Measurements from ENCODE around the gene SMIM31. TPM values are rescaled to one million over a fixed set of nuclear protein-coding genes. Genes with fewer than 3 reads are reported as not detected.

SMIM31 gene
- total RNA-seq, 3 donors from 2014 or later, result not detected

DNA sequence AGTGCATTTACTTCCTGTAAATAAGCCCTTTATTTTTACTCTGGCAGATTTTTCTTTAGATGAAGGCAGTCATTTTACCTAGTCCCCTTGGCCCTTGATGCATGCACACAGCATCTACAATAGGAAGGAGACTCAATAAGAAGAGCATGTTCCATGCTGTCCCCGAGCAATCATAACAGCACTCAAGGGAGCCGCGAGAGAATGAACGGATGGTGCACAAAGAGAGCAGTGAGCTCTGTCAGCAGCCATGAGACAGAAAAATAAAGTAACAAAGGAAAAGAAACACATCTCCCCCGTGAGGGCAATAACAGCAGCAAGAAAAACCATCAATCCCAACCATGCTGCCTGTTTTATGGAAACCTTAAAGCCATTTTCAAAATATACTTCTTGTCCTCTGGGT, 11.9 kb downstream of the SMIM31 start:
- H3K36me3 Mint-ChIP-seq (ENCODE audit: insufficient read depth), result no peaks in the 10 kb centered on the region
- no peak for ATAC-seq
- H3K9me3 Mint-ChIP-seq, result no peaks in the 10 kb centered on the region
- no peaks in the 10 kb centered on the region for H3K4me1 Mint-ChIP-seq (ENCODE audit: low read depth)
- DNase-seq, result no peak
- H3K27me3 Mint-ChIP-seq (ENCODE audit: low read depth), result peaks cover 19% of the 10 kb centered on the region
- H3K4me3 Mint-ChIP-seq, result no peak overlapping the region

DNA sequence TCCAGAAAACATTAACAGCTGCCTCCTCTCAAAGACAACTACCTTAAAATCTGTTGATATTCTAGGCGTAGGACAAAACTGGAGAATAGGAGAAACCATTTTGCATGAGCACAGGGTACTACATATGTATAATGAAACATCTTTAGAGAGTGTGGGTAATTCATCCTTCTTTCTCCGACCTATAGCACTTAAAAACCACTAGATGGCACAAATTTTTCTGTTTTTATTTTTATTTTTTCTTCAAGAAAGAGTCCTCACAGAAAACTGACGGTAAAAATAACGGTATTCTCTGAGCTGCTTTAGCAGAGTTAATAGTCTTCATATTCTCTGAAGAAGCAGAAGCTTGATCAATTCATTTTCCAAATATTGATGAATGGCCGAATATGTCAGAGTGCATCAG, 14.6 kb downstream of the SMIM31 start:
- no peaks in the 10 kb centered on the region for H3K4me1 Mint-ChIP-seq (ENCODE audit: low read depth)
- DNase-seq, result no peak
- H3K27me3 Mint-ChIP-seq (ENCODE audit: low read depth), result peaks cover 16% of the 10 kb centered on the region
- no peaks in the 10 kb centered on the region for H3K9me3 Mint-ChIP-seq
- no peak overlapping the region for H3K4me3 Mint-ChIP-seq
- no peaks in the 10 kb centered on the region for H3K36me3 Mint-ChIP-seq (ENCODE audit: insufficient read depth)
- no peak for ATAC-seq

DNA sequence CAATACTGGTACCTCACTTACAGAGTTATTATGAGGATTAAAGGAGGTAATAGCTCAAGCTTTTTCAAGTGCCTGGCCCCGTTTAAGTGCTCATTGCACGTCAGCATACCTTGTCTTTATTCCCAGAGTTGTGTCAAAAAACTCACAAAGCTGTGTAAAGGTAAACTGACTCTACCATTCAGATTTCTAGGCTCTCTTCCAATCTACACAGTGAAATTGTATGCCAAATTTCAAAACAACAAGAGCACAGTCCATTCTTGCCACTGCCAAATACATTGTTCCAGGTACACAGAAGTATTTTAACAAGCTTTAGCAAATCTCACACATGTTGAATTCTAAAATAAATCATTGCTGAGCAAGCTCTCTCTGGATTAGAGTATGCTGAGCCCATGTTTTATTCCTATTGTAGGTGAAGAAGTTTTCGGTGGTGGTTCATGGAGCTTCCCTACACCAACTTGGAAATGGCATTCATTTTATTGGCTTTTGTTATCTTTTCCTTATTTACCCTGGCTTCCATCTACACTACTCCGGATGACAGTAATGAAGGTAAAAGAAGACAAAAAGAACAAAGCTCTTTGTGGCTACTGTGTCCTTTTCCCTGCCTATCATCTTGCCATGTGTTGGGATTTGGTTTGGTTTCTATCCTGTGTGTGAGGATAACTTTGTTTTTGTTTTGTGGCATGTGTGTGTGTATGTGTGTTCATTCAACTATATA, 16.2 kb downstream of the SMIM31 start:
- Mint-ChIP-seq H3K36me3 (ENCODE audit: insufficient read depth) (no peaks in the 10 kb centered on the region), H3K9me3 (no peaks in the 10 kb centered on the region), H3K4me1 (ENCODE audit: low read depth) (no peaks in the 10 kb centered on the region), H3K4me3 (no peak overlapping the region), H3K27me3 (ENCODE audit: low read depth) (peaks cover 9% of the 10 kb centered on the region)
- ATAC-seq, result no peak
- no peak for DNase-seq

DNA sequence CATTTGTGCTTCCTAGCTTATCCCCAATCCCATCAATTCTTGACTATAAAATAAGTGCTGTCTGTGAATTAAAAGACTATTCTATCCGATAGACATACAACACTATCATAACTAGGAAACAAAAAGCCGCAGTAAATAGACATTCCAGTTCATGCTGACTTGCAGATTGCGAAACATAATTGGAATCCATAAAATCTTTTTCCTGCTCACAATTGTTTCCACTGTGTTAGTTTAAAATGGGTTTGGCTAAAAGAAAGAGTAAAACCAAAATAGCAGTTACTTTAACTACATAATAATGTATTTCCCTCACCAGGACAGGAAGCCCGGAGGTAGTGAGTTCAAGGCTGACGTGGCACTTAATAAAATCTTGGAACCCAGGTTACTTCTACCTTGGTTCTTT, 17.2 kb downstream of the SMIM31 start:
- H3K4me3 Mint-ChIP-seq, result no peak overlapping the region
- H3K9me3 Mint-ChIP-seq, result no peaks in the 10 kb centered on the region
- H3K4me1 Mint-ChIP-seq (ENCODE audit: low read depth), result no peaks in the 10 kb centered on the region
- DNase-seq (no peak), ATAC-seq (no peak)
- peaks cover 7% of the 10 kb centered on the region for H3K27me3 Mint-ChIP-seq (ENCODE audit: low read depth)
- H3K36me3 Mint-ChIP-seq (ENCODE audit: insufficient read depth), result no peaks in the 10 kb centered on the region

DNA sequence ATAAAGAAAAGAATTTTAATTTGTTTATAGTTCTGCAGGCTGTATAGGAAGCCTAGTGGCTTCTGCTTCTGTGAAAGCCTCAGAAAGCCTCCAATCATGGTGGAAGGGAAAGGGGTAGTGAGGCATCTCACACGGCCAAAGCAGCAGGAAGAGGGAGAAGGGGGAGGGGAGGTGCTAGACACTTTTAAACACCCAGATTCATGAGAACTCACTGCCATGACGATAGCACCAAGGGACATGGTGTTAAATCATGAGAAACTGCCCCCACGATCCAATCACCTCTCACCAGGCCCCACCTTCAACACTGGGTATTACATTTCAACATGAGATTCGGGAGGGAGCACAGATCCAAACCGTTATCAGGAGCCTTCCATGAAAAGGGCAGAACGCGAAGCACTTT, 18.1 kb downstream of the SMIM31 start:
- DNase-seq, result no peak
- no peak overlapping the region for H3K4me3 Mint-ChIP-seq
- no peaks in the 10 kb centered on the region for H3K36me3 Mint-ChIP-seq (ENCODE audit: insufficient read depth)
- no peaks in the 10 kb centered on the region for H3K4me1 Mint-ChIP-seq (ENCODE audit: low read depth)
- ATAC-seq, result no peak
- peaks cover 3% of the 10 kb centered on the region for H3K27me3 Mint-ChIP-seq (ENCODE audit: low read depth)
- H3K9me3 Mint-ChIP-seq, result no peaks in the 10 kb centered on the region

DNA sequence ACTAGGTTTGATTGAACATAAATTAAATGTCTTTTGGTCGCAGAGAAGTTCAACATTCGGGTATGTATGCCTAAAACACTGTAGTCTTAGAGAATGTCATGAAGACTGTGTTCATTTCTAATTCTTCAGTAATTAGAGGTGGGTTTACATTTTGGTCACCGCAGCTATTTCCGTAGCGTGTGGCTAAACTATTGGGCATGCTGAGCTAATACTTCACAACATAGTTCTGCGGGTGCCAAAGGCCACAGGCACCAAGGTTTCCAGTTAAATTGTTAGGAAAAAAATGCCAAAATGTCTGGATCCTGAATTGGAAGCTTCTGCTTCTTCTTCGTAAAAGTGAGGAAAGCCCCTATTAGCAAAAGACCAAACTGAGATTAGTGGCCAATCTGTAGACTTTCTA, 25.1 kb downstream of the SMIM31 start:
- Mint-ChIP-seq H3K36me3 (ENCODE audit: insufficient read depth) (no peaks in the 10 kb centered on the region), H3K4me3 (no peak overlapping the region), H3K27me3 (ENCODE audit: low read depth) (no peaks in the 10 kb centered on the region), H3K4me1 (ENCODE audit: low read depth) (no peaks in the 10 kb centered on the region), H3K9me3 (no peaks in the 10 kb centered on the region)
- ATAC-seq, result no peak
- DNase-seq, result no peak

DNA sequence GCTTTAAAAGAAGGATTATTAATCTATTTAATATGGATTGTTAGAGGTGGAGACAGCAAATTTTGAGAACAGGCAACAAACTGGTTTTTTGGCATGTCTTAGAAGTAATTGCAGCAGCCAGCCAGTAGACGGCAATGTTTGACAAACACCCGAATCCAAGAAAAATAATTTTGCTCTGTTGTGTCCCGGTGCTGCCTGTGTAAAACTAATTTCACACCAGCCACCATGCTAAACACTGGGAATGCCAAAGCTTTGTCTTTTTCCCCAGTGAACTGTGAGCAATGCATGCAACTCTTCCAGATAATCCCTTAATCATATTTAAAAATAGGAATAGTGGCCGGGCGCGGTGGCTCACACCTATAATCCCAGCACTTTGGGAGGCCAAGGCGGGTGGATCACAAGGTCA, 25.9 kb downstream of the SMIM31 start:
- no peaks in the 10 kb centered on the region for H3K36me3 Mint-ChIP-seq (ENCODE audit: insufficient read depth)
- DNase-seq (no peak), ATAC-seq (no peak)
- H3K4me3 Mint-ChIP-seq, result no peak overlapping the region
- no peaks in the 10 kb centered on the region for H3K27me3 Mint-ChIP-seq (ENCODE audit: low read depth)
- no peaks in the 10 kb centered on the region for H3K9me3 Mint-ChIP-seq
- H3K4me1 Mint-ChIP-seq (ENCODE audit: low read depth), result no peaks in the 10 kb centered on the region

DNA sequence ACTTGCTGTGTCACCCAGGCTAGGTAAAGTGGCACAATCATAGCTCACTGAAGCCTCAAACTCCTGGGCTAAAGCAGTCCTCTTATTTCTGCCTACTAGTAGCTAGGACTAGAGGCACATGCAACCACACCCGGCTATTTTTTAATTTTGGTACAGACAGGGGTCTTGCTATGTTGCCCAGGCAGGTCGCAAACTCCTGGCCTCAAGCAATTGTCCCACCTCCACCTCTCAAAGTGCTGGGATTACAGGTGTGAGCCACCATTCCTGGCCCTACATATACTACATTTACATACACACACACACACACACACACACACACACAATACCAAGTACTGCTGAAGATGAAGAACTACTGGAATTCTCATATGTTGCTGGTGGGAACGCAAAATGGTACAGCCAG, 26.9 kb downstream of the SMIM31 start:
- no peak overlapping the region for H3K4me3 Mint-ChIP-seq
- no peaks in the 10 kb centered on the region for H3K36me3 Mint-ChIP-seq (ENCODE audit: insufficient read depth)
- no peaks in the 10 kb centered on the region for H3K9me3 Mint-ChIP-seq
- ATAC-seq, result no peak
- no peaks in the 10 kb centered on the region for H3K27me3 Mint-ChIP-seq (ENCODE audit: low read depth)
- no peaks in the 10 kb centered on the region for H3K4me1 Mint-ChIP-seq (ENCODE audit: low read depth)
- no peak for DNase-seq

DNA sequence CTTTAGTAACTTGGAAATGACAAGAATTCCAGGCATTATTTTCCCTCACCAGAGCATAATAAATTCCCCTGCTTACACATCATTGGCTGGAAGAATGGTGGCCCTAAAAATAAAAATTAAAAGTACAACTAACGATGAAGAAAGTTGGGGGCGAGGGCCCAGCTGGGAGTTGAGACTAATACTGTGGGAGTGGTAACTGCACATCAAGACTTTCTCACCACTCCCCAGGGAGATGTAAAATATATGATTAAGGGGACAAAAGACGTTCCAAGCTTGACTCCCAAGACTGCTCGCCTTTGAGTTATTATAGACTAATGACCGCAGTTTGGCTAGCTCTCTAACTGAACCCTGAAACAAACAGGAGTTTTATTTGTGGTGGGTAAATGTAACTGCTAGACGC, 30.0 kb downstream of the SMIM31 start:
- Mint-ChIP-seq H3K9me3 (no peaks in the 10 kb centered on the region), H3K36me3 (ENCODE audit: insufficient read depth) (no peaks in the 10 kb centered on the region), H3K4me3 (no peak overlapping the region), H3K27me3 (ENCODE audit: low read depth) (no peaks in the 10 kb centered on the region), H3K4me1 (ENCODE audit: low read depth) (no peaks in the 10 kb centered on the region)
- no peak for DNase-seq
- no peak for ATAC-seq

DNA sequence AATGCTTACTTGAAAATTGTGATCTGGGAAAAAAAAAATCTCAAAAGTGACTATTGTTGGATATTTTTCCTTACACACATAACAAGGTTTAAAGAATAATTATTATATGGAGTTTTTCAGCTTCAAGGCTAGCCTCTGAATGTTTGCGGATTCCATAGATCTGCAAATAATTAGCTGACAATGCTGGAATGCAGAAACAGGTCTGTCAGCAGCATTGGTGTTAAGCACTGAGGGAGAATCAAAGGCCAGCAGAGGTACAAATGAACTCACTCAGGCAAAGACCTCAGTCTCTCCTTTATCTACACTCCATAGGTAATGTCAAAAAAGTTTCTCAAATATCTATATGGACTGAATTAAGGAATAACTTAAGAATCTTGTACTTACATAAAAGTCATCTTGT, 35.1 kb downstream of the SMIM31 start:
- ATAC-seq, result no peak
- H3K9me3 Mint-ChIP-seq, result no peaks in the 10 kb centered on the region
- no peak for DNase-seq
- no peaks in the 10 kb centered on the region for H3K4me1 Mint-ChIP-seq (ENCODE audit: low read depth)
- no peaks in the 10 kb centered on the region for H3K27me3 Mint-ChIP-seq (ENCODE audit: low read depth)
- H3K36me3 Mint-ChIP-seq (ENCODE audit: insufficient read depth), result no peaks in the 10 kb centered on the region
- no peak overlapping the region for H3K4me3 Mint-ChIP-seq

DNA sequence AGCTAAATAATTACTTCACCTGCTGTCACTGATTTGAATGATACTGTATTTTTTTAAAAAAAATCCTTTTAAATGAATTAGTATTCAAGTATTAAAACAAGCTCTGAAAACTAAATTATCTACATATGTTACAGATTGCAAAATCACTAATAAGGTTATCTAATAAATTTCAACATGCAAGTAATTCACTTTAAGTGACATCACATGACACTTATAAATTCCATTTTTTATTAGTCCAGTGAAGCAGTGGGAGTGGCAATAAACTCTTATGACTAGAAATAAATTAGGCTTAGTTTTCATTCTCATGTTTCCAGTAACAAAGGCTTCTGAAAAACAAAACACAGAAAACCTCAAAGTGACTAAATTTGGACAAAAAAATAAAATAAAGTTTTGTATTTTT, 36.3 kb downstream of the SMIM31 start:
- H3K4me1 Mint-ChIP-seq (ENCODE audit: low read depth), result no peaks in the 10 kb centered on the region
- H3K27me3 Mint-ChIP-seq (ENCODE audit: low read depth), result no peaks in the 10 kb centered on the region
- ATAC-seq (no peak), DNase-seq (no peak)
- H3K9me3 Mint-ChIP-seq, result no peaks in the 10 kb centered on the region
- no peak overlapping the region for H3K4me3 Mint-ChIP-seq
- H3K36me3 Mint-ChIP-seq (ENCODE audit: insufficient read depth), result no peaks in the 10 kb centered on the region

DNA sequence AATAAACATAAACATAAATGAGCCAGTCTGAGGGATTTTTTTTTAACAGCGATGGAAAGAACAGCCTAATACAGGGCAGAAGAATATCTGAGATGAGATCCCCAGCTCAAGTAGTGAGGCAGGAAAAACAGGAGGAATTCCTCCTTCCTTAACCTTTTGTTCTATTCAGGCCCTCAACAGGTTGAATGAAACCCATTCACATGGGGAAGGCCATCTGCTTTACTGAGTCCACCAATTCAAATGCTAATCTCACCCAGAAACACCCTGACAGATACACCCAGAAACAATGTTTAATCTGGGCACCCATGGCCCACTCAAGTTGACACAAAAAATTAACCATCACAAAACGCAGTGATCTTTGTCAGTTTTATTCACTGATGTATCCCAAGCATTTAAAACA, 45.5 kb downstream of the SMIM31 start:
- Mint-ChIP-seq H3K9me3 (no peaks in the 10 kb centered on the region), H3K4me1 (ENCODE audit: low read depth) (no peaks in the 10 kb centered on the region), H3K36me3 (ENCODE audit: insufficient read depth) (no peaks in the 10 kb centered on the region), H3K4me3 (no peak overlapping the region), H3K27me3 (ENCODE audit: low read depth) (no peaks in the 10 kb centered on the region)
- DNase-seq (no peak), ATAC-seq (no peak)

DNA sequence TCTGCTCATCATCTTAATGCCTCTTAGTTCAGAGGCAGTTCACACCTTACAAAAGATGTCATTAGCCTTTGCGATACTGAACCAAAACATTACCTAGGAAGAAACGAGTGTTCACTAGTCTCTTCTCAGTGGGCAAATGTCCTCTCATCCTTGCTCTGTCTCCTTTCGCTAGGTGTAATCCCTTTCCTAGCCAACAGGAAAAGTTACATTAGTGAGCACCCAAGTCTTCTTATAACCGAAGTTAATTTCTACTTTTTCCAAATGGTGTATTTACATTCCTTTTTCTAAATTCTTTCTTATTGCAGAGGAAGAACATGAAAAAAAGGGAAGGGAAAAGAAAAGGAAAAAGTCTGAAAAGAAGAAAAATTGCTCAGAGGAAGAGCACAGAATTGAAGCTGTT, 46.9 kb downstream of the SMIM31 start:
- no peaks in the 10 kb centered on the region for H3K36me3 Mint-ChIP-seq (ENCODE audit: insufficient read depth)
- H3K9me3 Mint-ChIP-seq, result no peaks in the 10 kb centered on the region
- H3K4me3 Mint-ChIP-seq, result no peak overlapping the region
- DNase-seq, result no peak
- no peak for ATAC-seq
- H3K4me1 Mint-ChIP-seq (ENCODE audit: low read depth), result no peaks in the 10 kb centered on the region
- H3K27me3 Mint-ChIP-seq (ENCODE audit: low read depth), result no peaks in the 10 kb centered on the region

DNA sequence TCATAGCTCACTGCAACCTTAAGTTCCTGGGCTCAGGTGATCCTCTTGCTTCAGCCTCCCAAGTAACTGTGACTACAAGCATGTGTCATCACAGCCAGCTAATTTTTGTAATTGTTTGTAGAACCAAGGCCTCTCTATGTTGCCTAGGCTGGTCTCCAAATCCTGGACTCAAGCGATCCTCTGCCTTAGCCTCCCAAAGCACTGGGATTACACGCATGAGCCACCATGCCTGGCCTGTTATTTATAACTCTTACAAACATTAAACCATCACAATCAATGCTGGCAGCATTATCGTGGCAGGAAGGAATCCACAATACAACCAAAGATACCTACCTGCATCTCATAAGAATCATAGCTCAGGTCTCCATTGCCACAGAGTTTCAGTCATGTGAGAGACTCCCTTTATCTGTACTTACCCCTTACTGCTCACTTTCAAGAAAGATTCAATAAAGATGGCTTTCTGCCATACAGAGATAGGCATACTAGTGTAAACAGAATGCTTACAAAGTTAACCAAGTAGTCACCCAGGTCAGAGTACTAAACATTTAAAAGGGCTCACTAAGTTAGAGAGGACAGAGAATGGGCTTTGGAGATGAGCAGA, 48.5 kb downstream of the SMIM31 start:
- no peak overlapping the region for H3K4me3 Mint-ChIP-seq
- no peaks in the 10 kb centered on the region for H3K9me3 Mint-ChIP-seq
- H3K4me1 Mint-ChIP-seq (ENCODE audit: low read depth), result no peaks in the 10 kb centered on the region
- no peak for DNase-seq
- no peaks in the 10 kb centered on the region for H3K36me3 Mint-ChIP-seq (ENCODE audit: insufficient read depth)
- no peak for ATAC-seq
- no peaks in the 10 kb centered on the region for H3K27me3 Mint-ChIP-seq (ENCODE audit: low read depth)

DNA sequence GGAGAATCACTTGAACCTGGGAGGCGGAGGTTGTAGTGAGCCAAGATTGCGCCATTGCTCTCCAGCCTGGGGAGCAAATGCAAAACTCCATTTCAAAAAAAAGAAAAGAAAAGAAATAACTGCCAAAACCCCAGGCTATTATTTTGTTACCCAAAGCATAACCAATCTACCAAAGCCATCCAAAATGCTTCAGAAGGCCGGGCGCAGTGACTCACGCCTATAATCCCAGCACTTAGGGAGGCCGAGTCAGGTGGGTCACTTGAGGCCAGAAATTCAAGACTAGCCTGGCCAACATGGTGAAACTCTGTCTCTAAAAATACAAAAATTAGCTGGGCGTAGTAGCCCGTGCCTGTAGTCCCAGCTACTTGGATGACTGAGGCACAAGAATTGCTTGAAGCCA, 49.8 kb downstream of the SMIM31 start:
- Mint-ChIP-seq H3K4me3 (no peak overlapping the region), H3K9me3 (no peaks in the 10 kb centered on the region), H3K4me1 (ENCODE audit: low read depth) (no peaks in the 10 kb centered on the region), H3K36me3 (ENCODE audit: insufficient read depth) (no peaks in the 10 kb centered on the region), H3K27me3 (ENCODE audit: low read depth) (no peaks in the 10 kb centered on the region)
- DNase-seq (no peak), ATAC-seq (no peak)

All from activated T-cell treated with anti-CD3 and anti-CD28 coated beads, Interleukin-2, amount 50 U/mL, for 4 hours (primary cell).